GM12872 (cell line): ENCODE results near the gene PPM1J.

Experiments used
- CTCF ChIP-seq: IDR thresholded peaks from 3 replicates; pipeline ENCODE4 v1.5.1; 2011; ENCODE audit warnings: low read depth, mild to moderate bottlenecking, low read length, moderate library complexity; ENCODE audit not compliant: insufficient read depth

The PPM1J gene

GRCh38 chr1:112692681-112693080, 22.5 kb downstream of the PPM1J start:
- no peak for TF ChIP-seq CTCF

GRCh38 chr1:112689842-112690237, 25.3 kb downstream of the PPM1J start:
- TF ChIP-seq CTCF: no peak

GRCh38 chr1:112689196-112689841, 25.8 kb downstream of the PPM1J start:
- no peak for TF ChIP-seq CTCF

GRCh38 chr1:112688781-112689193, 26.3 kb downstream of the PPM1J start:
- TF ChIP-seq CTCF: no peak

- TF ChIP-seq CTCF: no peak
These were observed 27.2 kb downstream of the PPM1J start for GRCh38 chr1:112687785-112688496.

GRCh38 chr1:112687361-112687760, 27.8 kb downstream of the PPM1J start:
- TF ChIP-seq CTCF: no peak

GRCh38 chr1:112686835-112687234, 28.3 kb downstream of the PPM1J start:
- no peak for TF ChIP-seq CTCF
